ENCODE results near the gene AGAP2.

AGAP2 gene

GRCh38 chr12:57746025-57746424 lies 7.5 kb upstream of the AGAP2 start:
- no peak for TF ChIP-seq GABPA (IDR thresholded peaks at IDR 0.05; ENCODE audit: low read depth)
- TF ChIP-seq, protein P1, sequence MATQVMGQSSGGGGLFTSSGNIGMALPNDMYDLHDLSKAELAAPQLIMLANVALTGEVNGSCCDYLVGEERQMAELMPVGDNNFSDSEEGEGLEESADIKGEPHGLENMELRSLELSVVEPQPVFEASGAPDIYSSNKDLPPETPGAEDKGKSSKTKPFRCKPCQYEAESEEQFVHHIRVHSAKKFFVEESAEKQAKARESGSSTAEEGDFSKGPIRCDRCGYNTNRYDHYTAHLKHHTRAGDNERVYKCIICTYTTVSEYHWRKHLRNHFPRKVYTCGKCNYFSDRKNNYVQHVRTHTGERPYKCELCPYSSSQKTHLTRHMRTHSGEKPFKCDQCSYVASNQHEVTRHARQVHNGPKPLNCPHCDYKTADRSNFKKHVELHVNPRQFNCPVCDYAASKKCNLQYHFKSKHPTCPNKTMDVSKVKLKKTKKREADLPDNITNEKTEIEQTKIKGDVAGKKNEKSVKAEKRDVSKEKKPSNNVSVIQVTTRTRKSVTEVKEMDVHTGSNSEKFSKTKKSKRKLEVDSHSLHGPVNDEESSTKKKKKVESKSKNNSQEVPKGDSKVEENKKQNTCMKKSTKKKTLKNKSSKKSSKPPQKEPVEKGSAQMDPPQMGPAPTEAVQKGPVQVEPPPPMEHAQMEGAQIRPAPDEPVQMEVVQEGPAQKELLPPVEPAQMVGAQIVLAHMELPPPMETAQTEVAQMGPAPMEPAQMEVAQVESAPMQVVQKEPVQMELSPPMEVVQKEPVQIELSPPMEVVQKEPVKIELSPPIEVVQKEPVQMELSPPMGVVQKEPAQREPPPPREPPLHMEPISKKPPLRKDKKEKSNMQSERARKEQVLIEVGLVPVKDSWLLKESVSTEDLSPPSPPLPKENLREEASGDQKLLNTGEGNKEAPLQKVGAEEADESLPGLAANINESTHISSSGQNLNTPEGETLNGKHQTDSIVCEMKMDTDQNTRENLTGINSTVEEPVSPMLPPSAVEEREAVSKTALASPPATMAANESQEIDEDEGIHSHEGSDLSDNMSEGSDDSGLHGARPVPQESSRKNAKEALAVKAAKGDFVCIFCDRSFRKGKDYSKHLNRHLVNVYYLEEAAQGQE (IDR thresholded peaks at IDR 0.05; ENCODE audit: insufficient replicate concordance, low read depth) = no peak
- TF ChIP-seq, protein P2, sequence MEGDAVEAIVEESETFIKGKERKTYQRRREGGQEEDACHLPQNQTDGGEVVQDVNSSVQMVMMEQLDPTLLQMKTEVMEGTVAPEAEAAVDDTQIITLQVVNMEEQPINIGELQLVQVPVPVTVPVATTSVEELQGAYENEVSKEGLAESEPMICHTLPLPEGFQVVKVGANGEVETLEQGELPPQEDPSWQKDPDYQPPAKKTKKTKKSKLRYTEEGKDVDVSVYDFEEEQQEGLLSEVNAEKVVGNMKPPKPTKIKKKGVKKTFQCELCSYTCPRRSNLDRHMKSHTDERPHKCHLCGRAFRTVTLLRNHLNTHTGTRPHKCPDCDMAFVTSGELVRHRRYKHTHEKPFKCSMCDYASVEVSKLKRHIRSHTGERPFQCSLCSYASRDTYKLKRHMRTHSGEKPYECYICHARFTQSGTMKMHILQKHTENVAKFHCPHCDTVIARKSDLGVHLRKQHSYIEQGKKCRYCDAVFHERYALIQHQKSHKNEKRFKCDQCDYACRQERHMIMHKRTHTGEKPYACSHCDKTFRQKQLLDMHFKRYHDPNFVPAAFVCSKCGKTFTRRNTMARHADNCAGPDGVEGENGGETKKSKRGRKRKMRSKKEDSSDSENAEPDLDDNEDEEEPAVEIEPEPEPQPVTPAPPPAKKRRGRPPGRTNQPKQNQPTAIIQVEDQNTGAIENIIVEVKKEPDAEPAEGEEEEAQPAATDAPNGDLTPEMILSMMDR (IDR thresholded peaks at IDR 0.05; ENCODE audit: insufficient read depth, low read length) = no peak
- Histone ChIP-seq H3K4me3 (replicated peaks; ENCODE audit: insufficient read depth, low read length) (peak overlapping the region; percentile 54), H3K27ac (replicated peaks) (no peak overlapping the region), H3K27me3 (ENCODE audit: insufficient read depth, poor library complexity, severe bottlenecking) (no peaks in the 10 kb centered on the region)
- no peak for DNase-seq (ENCODE audit: low read depth in 1 of 2, low spot score in 1 of 2)

DNA sequence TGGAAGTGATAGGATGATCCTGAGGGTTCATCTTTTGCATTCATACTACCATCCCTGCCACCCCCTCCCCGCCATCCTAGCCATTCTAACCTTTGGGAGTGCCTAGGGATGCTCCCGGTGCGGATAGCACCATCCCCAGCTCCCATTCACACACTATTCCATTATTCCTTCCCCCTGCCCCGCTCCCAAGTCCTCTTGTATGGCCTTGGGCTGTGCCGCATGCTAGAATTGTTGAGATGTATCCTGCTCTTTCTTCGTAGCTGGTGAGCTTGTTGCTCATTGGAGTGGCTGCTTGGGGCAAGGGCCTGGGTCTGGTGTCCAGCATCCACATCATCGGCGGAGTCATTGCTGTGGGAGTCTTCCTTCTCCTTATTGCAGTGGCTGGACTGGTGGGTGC lies 6.9 kb upstream of the AGAP2 start:
- DNase-seq (ENCODE audit: low read depth in 1 of 2, low spot score in 1 of 2) = no peak

GRCh38 chr12:57744777-57745484 lies 6.4 kb upstream of the AGAP2 start, which contains the start of gene TSPAN31:
Gene TSPAN31, plus strand, starts transcription at chr12:57745039. Its CDS starts 116 bp downstream, at chr12:57745155.
- Histone ChIP-seq H3K27me3 (ENCODE audit: insufficient read depth, poor library complexity, severe bottlenecking) (no peaks in the 10 kb centered on the region), H3K4me3 (replicated peaks; ENCODE audit: insufficient read depth, low read length) (peak within 1 kb of the TSS; percentile 54), H3K27ac (replicated peaks) (peak within 1 kb of the TSS; percentile 84)
- TF ChIP-seq GABPA (IDR thresholded peaks at IDR 0.05; ENCODE audit: low read depth) = peak; percentile 67
- TF ChIP-seq, protein P2 (IDR thresholded peaks at IDR 0.05; ENCODE audit: insufficient read depth, low read length) = no peak
- TF ChIP-seq, protein P1 (IDR thresholded peaks at IDR 0.05; ENCODE audit: insufficient replicate concordance, low read depth) = no peak
- TF ChIP-seq SPI1 (IDR thresholded peaks at IDR 0.05; ENCODE audit: borderline replicate concordance, low read depth) = no peak
- TF ChIP-seq POLR2AphosphoS5 (IDR thresholded peaks at IDR 0.05; ENCODE audit: low read depth) = no peak
- DNase-seq (ENCODE audit: low read depth in 1 of 2, low spot score in 1 of 2) = peak; percentile 90 to 99

More for the DNA sequence above, 6.9 kb upstream of the AGAP2 start:
- no peaks in the 10 kb centered on the region for H3K27me3 ChIP-seq (ENCODE audit: insufficient read depth, poor library complexity, severe bottlenecking)
- H3K27ac ChIP-seq (replicated peaks) = peak overlapping the region; percentile 84
- peak overlapping the region; percentile 54 for H3K4me3 ChIP-seq (replicated peaks; ENCODE audit: insufficient read depth, low read length)
- TF ChIP-seq, protein P1 (IDR thresholded peaks at IDR 0.05; ENCODE audit: insufficient replicate concordance, low read depth) = no peak
- TF ChIP-seq POLR2AphosphoS5 (IDR thresholded peaks at IDR 0.05; ENCODE audit: low read depth) = peak; percentile 92

All from HL-60 (cell line).